Stimulated activated CD4-positive, alpha-beta T cell treated with anti-CD3 and anti-CD28 coated beads, Interleukin-1b, Interleukin-23, amount 100 ng/mL, for 24 hours (primary cell): Measurements from ENCODE around the gene CUBN.

Experiments used
- DNase-seq, 4 experiments: peaks; one replicate each; pipeline ENCODE4 v3.0.0-alpha.2; 2020; ENCODE audit warnings: low read depth in 4 of 4, low spot score in 1 of 4

Gene CUBN

DNA sequence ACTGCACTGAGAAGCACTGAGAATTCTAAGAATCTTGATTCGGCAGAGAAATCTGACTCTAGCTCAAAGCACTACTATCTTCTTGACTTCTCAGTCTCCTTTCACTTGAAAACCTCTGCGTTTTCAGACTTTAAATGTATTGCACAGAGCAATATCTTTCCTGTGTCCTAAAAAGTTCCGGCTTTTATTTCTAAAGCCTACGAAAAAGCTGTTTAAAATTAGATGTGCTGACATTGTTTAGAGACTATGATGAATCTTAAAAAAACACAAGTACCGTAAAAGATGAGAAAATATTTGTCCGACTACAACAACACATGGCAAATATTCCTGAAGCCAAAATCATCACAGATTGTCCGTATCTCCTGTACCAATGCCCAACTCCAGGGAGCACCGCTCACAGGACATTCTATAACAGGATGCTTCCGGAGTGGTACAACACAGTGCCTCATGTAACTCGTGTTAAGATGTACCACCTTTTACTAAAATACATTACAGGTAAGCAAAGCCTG, 136.9 kb downstream of the CUBN start:
- DNase-seq: no peak

DNA sequence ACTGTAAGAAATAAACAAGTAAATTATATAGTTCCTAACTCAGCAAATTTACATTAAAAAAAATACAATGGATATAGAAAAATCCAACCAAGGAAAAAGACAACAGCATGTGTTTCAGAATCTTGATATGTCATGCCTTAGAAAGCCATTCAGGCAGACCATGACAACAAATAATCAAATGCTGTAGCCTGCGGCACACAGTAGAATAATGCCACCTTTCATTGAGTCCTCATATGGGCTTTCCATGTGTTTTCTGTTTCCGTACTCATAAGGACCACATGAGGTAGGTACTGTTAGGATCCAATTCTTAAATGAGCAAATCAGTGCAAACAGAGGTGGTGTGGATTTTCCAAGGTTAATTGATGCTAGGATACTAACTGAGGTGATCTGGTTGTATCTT, 138.6 kb downstream of the CUBN start:
- no peak for DNase-seq

- no peak for DNase-seq
These were observed 139.8 kb downstream of the CUBN start for GRCh38 chr10:16989826-16990293.

DNA sequence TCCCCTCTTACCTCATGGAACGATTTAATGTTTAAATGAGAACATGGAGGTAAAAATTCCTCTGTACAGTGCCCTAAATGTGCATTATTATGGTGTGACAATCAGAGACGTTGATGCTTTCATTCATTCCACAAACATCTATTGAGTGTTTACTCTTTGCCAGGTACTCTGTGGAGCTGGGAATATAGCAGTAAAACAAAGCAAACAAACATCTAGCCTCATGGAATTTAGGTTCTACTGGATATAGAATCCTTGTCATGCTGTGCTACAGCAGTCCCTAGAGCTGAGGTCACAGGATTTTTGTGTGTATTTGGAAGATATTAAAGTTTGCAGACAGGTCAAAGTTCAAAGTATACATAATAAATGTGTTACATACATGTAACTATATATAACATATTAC, 140.7 kb downstream of the CUBN start:
- DNase-seq: no peak

GRCh38 chr10:16987976-16988610, 141.5 kb downstream of the CUBN start:
- DNase-seq: no peak

GRCh38 chr10:16987206-16987621, 142.4 kb downstream of the CUBN start:
- no peak for DNase-seq

GRCh38 chr10:16986406-16987205, 143.0 kb downstream of the CUBN start:
- DNase-seq: no peak

DNA sequence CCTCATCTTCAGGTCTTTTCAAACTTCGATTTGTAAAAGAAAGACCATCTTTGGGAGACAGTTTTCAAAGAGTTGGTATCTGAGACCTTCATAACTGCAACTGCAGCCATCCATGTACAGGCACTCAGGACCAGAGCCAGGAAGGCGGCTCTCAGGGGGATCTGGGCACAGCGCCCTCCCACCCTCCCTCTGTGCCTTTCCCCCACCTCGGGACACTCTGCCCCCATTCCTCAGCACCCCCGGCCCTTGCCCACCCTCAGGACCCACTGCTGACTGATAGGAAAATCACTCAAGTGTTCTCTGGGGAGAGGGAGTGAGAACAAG, 143.6 kb downstream of the CUBN start:
- no peak for DNase-seq

DNA sequence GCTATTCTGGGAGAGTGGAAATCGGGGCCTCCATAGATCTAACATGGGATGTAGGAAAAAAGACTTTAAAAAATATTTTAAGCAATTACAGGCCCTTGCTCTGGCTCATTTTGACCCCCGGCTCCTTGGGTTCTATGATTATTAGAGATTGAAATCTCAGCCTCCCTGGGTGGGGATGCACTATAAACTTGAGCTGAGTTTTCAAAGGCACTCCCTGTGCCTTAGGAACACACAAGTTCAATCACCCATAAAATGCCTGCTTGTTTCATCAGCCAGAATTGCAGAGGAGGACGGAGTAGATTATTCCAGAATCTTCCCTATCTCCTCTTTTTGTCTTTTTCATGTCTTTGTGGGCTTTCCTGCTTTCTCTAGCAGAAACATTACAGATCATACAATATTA, 145.4 kb downstream of the CUBN start:
- DNase-seq: no peak

DNA sequence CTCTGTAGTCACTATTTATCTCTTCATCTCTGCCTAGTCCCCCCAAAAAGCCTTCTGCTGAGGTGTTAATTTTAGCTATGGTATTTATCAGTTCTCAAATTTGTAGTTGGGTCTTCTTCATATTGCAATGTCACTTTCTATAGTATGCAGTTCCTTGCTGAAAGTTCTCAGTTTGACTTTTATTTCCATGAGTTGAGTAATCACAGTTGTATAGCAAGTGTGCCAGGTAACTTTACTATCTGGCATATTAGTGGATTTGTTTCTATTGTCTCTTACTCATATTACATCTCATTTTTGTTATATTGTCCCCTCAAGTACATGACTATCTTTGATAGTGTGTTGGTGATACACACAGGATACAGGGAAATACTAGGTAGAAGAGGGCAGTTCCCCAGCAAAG, 152.8 kb downstream of the CUBN start:
- no peak for DNase-seq

GRCh38 chr10:16975188-16975587, 154.4 kb downstream of the CUBN start:
- no peak for DNase-seq

DNA sequence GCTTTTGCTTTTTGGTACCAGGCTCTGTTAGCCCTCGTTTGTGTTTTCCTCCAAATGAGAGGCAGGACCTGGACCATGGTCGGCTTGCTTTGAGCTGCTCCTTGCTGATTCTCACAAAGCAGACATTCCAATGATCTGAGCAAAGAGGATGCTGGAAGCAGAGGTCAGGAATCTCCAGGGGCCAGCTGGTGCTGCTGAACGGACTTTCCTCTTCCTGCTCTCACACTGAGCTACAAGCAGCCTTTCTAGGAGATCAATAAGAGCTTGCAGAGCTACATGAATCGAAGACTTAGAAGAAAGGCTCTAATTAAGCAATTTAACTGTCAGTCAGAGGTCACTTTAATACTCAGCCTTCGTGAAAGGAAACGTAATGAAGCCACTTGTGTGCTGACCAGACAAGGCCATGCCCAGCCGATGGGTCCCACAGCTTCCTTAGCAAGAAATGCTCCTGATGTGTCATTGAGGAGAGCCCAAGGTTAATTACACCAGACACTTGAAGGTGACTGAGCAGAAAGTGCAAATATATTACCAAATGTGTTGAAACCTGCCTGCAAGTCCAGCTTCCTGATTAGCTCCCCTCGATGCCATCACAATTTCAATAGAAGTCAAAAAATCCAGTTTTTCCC, 161.1 kb downstream of the CUBN start:
- no peak for DNase-seq

GRCh38 chr10:16967866-16968415, 161.7 kb downstream of the CUBN start:
- DNase-seq: no peak

DNA sequence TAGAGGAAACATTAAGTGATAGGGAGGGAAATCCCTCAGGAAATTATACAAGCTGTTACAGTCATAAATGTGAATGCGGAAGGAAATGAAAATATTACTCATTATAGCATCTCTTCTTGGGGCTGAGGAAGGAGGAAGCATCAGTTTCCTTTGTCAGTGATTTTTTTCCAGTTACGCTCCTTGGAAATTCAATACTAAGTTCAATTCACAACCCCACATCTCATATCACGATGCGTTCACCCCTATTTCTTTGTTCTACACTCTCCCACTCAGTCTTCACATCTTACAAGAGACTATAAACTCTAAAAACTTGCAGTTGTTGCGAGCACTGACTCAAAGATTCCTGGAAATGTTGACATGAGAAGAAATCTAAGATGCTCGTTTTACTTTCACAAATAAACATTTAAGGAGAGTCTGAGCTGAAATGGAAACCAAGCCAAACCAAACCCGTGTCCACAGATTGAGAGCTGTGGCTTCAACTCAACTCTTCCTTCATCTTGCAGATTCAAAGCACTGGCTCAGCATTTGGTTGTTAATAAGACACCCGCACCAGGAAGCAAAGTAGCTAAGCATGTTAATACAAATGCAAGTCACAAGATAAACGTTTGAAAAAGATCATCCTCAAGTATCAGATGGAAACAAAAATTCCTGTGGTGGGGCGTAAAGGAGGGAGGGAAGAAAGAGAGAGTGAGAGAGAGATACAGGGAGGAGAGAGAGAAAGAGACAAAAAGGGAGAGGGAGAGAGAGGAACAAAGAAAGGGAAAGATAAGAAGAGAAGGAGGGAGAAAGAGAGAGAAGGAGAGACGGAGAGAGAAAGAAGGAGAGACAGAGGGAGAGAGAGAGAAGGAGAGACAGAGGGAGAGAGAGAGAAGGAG, 162.4 kb downstream of the CUBN start:
- no peak for DNase-seq

- no peak for DNase-seq
These were observed 163.7 kb downstream of the CUBN start for GRCh38 chr10:16965740-16966447.

DNA sequence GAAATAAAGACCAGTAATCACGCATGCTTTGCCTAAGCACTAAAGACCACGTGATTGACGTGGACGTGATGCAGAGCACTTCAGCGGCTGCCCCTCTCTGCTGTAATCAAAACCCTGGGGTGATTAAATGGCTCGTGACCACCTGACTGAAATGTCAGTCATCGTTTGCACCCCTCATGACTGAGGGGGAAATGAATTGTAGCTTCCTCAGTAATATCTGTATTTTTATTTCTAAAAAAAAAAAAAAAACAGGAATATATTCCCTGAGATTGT, 164.3 kb downstream of the CUBN start:
- no peak for DNase-seq

- DNase-seq: no peak
These were observed 164.9 kb downstream of the CUBN start for GRCh38 chr10:16964576-16965343.

DNA sequence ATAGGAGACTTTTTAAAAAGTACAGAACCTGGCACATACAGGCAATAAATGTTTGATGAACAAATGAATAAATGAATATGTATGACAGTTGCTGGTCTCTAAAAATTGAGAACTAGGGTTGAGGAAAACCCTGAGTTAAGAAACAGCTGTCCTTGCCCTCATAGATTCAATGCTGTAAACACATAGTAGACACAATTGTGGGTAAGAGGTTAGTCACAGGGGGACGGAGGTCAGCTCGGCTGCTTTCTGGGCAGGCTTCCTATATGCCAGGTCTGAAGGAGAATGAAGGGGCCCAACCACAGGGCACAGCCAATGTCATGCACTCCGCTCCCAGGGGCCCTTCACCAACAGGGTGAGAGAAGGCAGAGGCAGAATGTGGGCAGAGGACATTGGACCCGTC, 169.1 kb downstream of the CUBN start:
- no peak for DNase-seq

GRCh38 chr10:16957038-16957437, 172.6 kb downstream of the CUBN start:
- no peak for DNase-seq
